NCI-H2171 treated with DMSO at 0.1 percent for 48 hours (cell line): Measurements from ENCODE around the gene ADORA2A.

Experiments used
- DNase-seq: peaks from one replicate; lab custom pipeline; 2025; lab: John Stamatoyannopoulos, UW

The ADORA2A gene

GRCh38 chr22:24453853-24454252 is 26.5 kb downstream of the ADORA2A start:
- no peak for DNase-seq

DNA sequence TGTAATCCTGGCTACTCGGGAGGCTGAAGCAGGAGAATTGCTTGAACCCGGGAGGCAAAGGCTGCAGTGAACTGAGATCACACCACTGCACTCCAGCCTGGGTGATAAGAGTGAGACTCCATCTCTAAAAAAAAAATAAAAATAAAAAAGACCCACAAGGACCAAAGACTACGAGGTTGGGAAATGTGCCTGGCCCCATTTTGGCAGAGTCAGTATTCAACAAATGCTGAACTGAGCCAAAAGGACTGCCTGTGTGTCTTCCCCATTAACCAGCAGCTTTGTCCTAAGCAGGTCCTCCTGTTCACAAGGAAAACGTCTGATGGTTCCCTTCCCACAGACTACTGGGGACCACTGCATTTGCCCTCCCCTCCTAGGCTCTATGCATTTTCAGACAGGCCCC is 27.6 kb downstream of the ADORA2A start:
- no peak for DNase-seq

DNA sequence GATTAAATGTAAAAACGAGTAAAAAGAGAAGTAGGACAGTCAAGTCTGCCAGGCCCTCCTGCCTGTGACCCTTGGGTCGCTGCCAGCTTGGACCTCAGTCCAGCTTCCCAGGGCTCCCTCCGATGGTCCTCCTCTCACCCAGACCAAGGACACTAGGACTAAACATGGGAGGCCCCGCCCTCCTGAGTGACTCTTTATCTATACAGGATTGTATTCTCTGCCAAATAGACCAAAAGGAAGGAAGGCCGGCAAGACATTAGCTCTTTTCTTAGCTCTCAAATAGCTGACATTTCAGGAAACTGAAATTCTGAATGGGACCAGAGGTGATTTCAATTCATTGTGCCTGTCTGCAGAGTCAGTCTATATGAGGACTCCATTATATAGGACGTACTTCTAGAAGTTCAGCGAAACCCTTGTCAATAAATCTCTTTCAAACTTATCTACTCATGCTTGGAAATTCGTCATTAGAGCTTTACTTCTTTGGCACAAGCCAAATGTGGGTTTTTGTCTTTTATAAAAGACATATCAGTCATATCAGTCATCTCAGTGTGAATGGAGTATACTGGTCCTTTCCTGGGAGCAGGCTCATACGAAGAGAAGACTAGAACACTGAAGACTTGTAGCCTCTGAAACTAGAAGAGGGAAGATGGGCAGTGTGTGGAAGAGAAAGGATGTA is 28.5 kb downstream of the ADORA2A start:
- DNase-seq = no peak

DNA sequence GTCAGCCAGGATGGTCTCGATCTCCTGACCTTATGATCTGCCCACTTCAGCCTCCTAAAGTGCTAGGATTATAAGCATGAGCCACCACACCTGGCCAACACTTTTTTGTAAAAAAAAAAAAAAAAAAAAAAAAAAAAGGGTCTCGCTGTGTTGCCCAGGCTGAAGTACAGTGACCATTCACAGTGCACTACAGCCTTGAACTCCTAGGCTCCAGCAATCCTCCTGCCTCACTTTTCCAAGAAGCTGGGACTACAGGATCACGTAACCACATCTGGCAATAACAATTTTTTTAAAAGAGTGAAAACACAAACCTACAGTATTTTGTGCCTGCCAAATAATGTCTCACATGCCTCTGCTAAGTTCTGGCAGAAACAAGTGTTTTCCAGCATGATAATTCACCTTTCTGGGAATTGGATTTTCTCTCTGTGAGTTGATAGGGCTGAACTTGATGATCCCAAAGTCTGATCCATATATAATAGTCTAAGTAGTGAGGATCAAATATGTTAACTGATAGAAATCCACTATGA is 30.6 kb downstream of the ADORA2A start:
- DNase-seq = no peak

- no peak for DNase-seq
These were observed 32.5 kb downstream of the ADORA2A start for GRCh38 chr22:24459911-24460310.

DNA sequence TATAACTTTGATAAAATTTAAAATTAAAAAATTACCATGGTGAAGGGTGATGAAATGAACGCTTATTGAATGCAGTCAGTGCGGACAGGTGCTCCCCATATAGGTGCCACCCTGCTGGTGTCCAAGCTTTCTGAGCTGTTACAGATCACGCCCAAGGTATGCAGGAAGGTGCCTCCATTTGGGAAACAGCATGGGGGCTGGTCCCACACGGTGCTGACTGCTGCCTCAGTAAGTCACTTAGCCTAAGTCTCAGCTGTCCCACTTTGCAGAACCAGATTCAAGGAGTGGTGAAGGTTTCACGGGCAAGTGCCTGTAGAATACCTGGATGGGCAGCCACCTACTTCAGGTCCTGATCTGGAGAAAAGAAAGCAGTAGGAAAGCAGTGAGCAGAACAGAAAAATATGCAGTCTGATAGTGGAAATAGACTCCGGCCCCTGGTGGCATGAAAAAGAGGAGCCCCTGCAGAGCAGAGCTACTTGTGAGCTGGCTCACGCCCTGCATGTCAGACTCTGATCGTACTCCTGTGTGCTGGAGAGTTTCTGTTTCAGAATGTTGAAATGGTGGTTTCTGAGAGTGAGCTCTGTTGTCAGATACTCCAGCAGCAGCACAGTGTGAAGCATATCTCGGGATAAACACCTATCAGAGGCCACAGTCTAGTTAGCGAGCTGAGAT is 33.2 kb downstream of the ADORA2A start:
- no peak for DNase-seq

- DNase-seq = no peak
These were observed 35.8 kb downstream of the ADORA2A start for GRCh38 chr22:24463071-24463760.

DNA sequence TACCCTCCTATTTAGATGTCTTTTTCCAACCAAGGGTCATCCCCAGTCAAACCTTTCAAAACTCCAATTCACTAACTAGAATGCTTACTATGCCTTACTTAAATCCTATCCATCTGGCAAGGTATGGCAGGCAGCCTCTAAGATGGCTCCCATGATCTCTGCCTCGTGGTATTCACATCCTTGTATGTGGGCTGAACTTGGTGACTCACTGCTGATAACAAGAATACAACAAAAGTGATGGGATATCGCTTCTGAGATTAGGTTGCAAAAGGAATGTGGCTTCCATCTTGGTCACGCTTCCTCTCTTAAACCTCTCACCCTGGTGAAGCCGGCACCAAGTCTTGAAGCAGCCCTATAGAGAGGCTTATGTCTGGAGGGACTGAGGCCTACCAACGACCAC is 38.2 kb downstream of the ADORA2A start:
- DNase-seq = no peak

GRCh38 chr22:24465975-24466374 is 38.6 kb downstream of the ADORA2A start:
- DNase-seq = no peak

- DNase-seq = peak; percentile 24
These were observed 39.4 kb downstream of the ADORA2A start for GRCh38 chr22:24466716-24467328.

- no peak for DNase-seq
These were observed 39.9 kb downstream of the ADORA2A start for GRCh38 chr22:24467340-24467739.

GRCh38 chr22:24471570-24471969 is 44.2 kb downstream of the ADORA2A start:
- peak; percentile 38 for DNase-seq

- no peak for DNase-seq
These were observed 45.9 kb downstream of the ADORA2A start for GRCh38 chr22:24473284-24473683.

DNA sequence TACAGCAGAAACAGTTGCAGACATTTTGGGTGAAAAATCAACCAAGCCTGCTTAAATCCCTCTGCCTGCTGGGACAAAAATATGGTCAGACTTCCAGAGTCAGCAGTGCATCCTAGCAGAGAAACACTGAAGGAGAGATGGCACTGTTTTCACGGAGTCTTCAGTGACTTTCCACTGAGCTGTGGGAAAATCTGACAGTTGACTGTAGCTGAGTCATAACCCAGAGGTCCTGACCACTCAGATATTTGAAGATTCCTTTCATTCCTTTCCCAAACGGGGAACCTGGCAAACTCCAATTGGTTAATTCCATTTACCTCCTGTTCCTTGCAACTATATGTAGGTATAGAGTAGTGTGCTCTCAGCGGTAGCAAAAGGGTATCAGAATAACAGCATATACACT is 46.8 kb downstream of the ADORA2A start:
- DNase-seq = no peak

DNA sequence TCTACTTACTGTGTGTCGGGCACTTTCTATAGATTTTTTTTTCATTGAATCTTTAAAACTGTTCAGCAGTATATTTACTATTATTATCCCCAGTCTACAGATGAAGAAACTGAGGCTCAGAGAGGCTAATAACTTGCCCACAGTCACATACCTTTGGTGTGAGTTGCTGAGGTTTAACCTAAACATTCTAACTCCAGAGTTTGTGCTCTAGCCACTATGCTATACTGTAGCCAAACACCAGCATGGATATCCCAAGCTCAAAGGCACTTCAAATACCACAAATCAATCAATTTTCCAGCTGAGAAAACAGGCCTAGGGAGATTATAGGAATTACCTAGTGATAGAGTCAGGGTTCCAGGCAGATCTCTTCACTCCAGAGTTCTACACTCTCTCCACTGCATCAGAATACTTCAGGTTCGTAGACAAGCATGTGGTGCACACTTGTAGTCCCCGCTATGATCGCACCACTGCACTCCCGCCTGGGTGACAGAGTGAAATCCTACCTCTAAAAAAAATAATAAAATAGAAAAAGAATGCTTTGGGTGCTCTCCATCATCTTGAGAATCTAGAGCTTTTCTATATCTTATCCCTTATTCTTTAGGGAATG is 47.4 kb downstream of the ADORA2A start:
- DNase-seq = no peak

GRCh38 chr22:24481641-24482040 is 54.2 kb downstream of the ADORA2A start:
- DNase-seq = no peak

GRCh38 chr22:24482575-24482974 is 55.2 kb downstream of the ADORA2A start:
- DNase-seq = peak; percentile 18

DNA sequence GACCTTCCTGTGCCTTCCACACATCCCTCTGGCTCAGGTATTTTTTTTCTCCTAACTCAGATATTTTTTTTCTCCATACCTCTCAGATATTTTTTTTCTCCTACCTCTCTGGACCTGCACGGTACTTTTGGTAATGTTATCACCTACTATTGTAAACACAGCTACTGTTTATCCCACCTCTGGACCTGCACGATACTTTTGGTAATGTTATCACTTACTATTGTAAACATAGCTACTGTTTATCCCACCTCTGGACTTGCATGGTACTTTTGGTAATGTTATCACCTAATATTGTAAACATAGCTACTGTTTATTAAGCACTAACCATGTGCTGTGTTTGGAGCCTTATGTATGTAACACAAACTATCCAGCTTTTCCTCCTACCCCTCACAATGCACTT is 55.6 kb downstream of the ADORA2A start:
- no peak for DNase-seq

GRCh38 chr22:24483976-24484545 is 56.7 kb downstream of the ADORA2A start:
- DNase-seq = no peak

- DNase-seq = no peak
These were observed 57.8 kb downstream of the ADORA2A start for GRCh38 chr22:24485170-24485569.

DNA sequence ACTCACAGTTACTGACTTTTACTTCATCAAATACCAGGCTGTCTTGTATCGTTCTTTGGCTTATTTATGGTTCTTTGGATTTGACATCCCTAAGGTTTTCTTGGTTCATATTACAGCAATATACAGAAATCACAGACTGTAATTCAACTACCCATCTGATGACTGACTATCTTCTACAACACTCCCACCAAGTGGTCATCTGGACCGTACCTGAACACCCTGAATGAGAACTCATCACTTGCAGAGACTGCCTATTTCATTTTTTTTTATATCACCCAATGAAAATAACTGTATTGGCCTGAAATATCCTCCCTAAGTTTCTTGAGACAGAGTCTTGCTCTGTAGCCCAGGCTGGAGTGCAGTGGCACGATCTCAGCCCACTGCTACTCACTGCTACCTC is 58.2 kb downstream of the ADORA2A start:
- no peak for DNase-seq

- DNase-seq = no peak
These were observed 59.1 kb downstream of the ADORA2A start for GRCh38 chr22:24486501-24486921.
